Vagina (tissue), 2 donors: ENCODE data around the gene CRYBB3. TPM values are rescaled to one million over a fixed set of nuclear protein-coding genes. Genes with fewer than 3 reads are reported as not detected.

Experiments used
- DNase-seq, 2 donors: peaks; one replicate each; pipeline ENCODE4 v3.0.0-alpha.2; 2017; ENCODE audit errors: extremely low spot score in 2 of 2
- H3K27ac ChIP-seq: fragments of 200-600 bp; sonication (generic); one replicate; pipeline ENCODE4 v1.5.1; 2019
- H3K27me3 ChIP-seq: fragments of 200-600 bp; sonication (generic); one replicate; pipeline ENCODE4 v1.5.1; 2019
- H3K36me3 ChIP-seq, 2 donors: fragments of 200-600 bp; sonication (generic); one replicate each; pipeline ENCODE4 v1.5.1; 2017 to 2019
- H3K4me1 ChIP-seq: fragments of 200-600 bp; sonication (generic); one replicate; pipeline ENCODE4 v1.5.1; 2019
- H3K4me3 ChIP-seq, 2 donors: fragments of 200-600 bp; sonication (generic); 1 replicate in 1 of 2; 2 replicates in 1 of 2; pipeline ENCODE4 v1.5.1; 2016 to 2019
- H3K9me3 ChIP-seq: fragments of 200-600 bp; sonication (generic); one replicate; pipeline ENCODE4 v1.5.1; 2019
- CTCF ChIP-seq, 3 experiments: fragments of 450-650 bp in 2 of 3; fragments of 200-600 bp in 1 of 3; sonication (generic) in 1 of 3; IDR thresholded peaks; one replicate each; pipeline ENCODE4 v1.5.1; 2017 to 2019; ENCODE audit warnings: antibody characterized with exemption in 3 of 3, mild to moderate bottlenecking in 2 of 3, moderate library complexity in 2 of 3
- POLR2A ChIP-seq, 2 donors: fragments of 450-650 bp; IDR thresholded peaks; one replicate each; pipeline ENCODE4 v1.6.1; 2017; ENCODE audit warnings: antibody characterized with exemption in 2 of 2, mild to moderate bottlenecking in 2 of 2, moderate library complexity in 2 of 2
- POLR2AphosphoS5 ChIP-seq, 2 donors: sonication (generic); formaldehyde crosslinking; IDR thresholded peaks; one replicate each; pipeline ENCODE4 v1.9.0; 2017; ENCODE audit warnings: antibody characterized with exemption in 2 of 2, mild to moderate bottlenecking in 2 of 2, low read depth in 1 of 2; ENCODE audit not compliant: insufficient read depth in 1 of 2
- intact Hi-C: fragments of 100-400 bp; cut with DNase I; formaldehyde crosslinking; loops from one replicate; pipeline ENCODE4 v1.15.1; 2023
- total RNA-seq: library from RNA; depleted of rRNA; stranded (reverse); fragments of >200 nt; gene quantifications from one replicate; pipeline ENCODE4 v1.2.3, GENCODE V29; 2016

The CRYBB3 gene
- total RNA-seq, 1 donor from 2014 or later, result not detected

- Histone ChIP-seq H3K4me1 (no peaks in the 10 kb centered on the region), H3K27me3 (no peaks in the 10 kb centered on the region), H3K27ac (no peak overlapping the region), H3K9me3 (no peaks in the 10 kb centered on the region), H3K36me3 (peaks cover 0 to 29% of the 10 kb centered on the region in 2 donors), H3K4me3 (no peak overlapping the region)
- no peak for DNase-seq
- no peak for TF ChIP-seq POLR2AphosphoS5 (IDR thresholded peaks at IDR 0.05; ENCODE audit: insufficient read depth in 1 of 2, low read depth in 1 of 2)
- no peak for TF ChIP-seq POLR2A (IDR thresholded peaks at IDR 0.05)
- TF ChIP-seq CTCF (IDR thresholded peaks at IDR 0.05), result no peak
- intact Hi-C loops, result no loop called here
Measured at GRCh38 chr22:25192406-25192805, 7.3 kb upstream of the CRYBB3 start.

GRCh38 chr22:25193130-25193529, 6.5 kb upstream of the CRYBB3 start:
- Histone ChIP-seq H3K9me3 (no peaks in the 10 kb centered on the region), H3K36me3 (peaks cover 0 to 29% of the 10 kb centered on the region in 2 donors), H3K4me3 (no peak overlapping the region), H3K27me3 (no peaks in the 10 kb centered on the region), H3K27ac (no peak overlapping the region), H3K4me1 (no peaks in the 10 kb centered on the region)
- TF ChIP-seq POLR2A (IDR thresholded peaks at IDR 0.05) (no peak), POLR2AphosphoS5 (IDR thresholded peaks at IDR 0.05; ENCODE audit: insufficient read depth in 1 of 2, low read depth in 1 of 2) (no peak), CTCF (IDR thresholded peaks at IDR 0.05) (no peak)
- no peak for DNase-seq
- intact Hi-C loops, result no loop called here

GRCh38 chr22:25193548-25193947, 6.1 kb upstream of the CRYBB3 start:
- Histone ChIP-seq H3K4me1 (no peaks in the 10 kb centered on the region), H3K27me3 (no peaks in the 10 kb centered on the region), H3K4me3 (no peak overlapping the region), H3K9me3 (no peaks in the 10 kb centered on the region), H3K36me3 (peaks cover 0 to 29% of the 10 kb centered on the region in 2 donors), H3K27ac (no peak overlapping the region)
- no peak for TF ChIP-seq POLR2AphosphoS5 (IDR thresholded peaks at IDR 0.05; ENCODE audit: insufficient read depth in 1 of 2, low read depth in 1 of 2)
- TF ChIP-seq CTCF (IDR thresholded peaks at IDR 0.05), result no peak
- no peak for TF ChIP-seq POLR2A (IDR thresholded peaks at IDR 0.05)
- intact Hi-C loops, result no loop called here
- DNase-seq, result no peak

GRCh38 chr22:25196326-25196725, 3.3 kb upstream of the CRYBB3 start:
- H3K36me3 ChIP-seq, result peaks cover 0 to 17% of the 10 kb centered on the region in 2 donors

GRCh38 chr22:25197340-25197739, 2.3 kb upstream of the CRYBB3 start:
- Histone ChIP-seq H3K27me3 (no peaks in the 10 kb centered on the region), H3K4me3 (no peak overlapping the region), H3K27ac (no peak overlapping the region), H3K4me1 (no peaks in the 10 kb centered on the region), H3K9me3 (no peaks in the 10 kb centered on the region), H3K36me3 (peaks cover 0 to 17% of the 10 kb centered on the region in 2 donors)
- intact Hi-C loops, result no loop called here
- DNase-seq, result no peak
- no peak for TF ChIP-seq POLR2AphosphoS5 (IDR thresholded peaks at IDR 0.05; ENCODE audit: insufficient read depth in 1 of 2, low read depth in 1 of 2)
- no peak for TF ChIP-seq POLR2A (IDR thresholded peaks at IDR 0.05)
- no peak for TF ChIP-seq CTCF (IDR thresholded peaks at IDR 0.05)

More at GRCh38 chr22:25196326-25196725, 3.3 kb upstream of the CRYBB3 start:
- DNase-seq, result no peak
- TF ChIP-seq CTCF (IDR thresholded peaks at IDR 0.05), result no peak
- no peak for TF ChIP-seq POLR2A (IDR thresholded peaks at IDR 0.05)
- intact Hi-C loops, result no loop called here
- no peaks in the 10 kb centered on the region for H3K9me3 ChIP-seq
- H3K27me3 ChIP-seq, result no peaks in the 10 kb centered on the region
- no peak overlapping the region for H3K4me3 ChIP-seq
- H3K4me1 ChIP-seq, result no peaks in the 10 kb centered on the region
- no peak overlapping the region for H3K27ac ChIP-seq
